ENCODE results near the gene MIGA1.

Gene MIGA1

DNA sequence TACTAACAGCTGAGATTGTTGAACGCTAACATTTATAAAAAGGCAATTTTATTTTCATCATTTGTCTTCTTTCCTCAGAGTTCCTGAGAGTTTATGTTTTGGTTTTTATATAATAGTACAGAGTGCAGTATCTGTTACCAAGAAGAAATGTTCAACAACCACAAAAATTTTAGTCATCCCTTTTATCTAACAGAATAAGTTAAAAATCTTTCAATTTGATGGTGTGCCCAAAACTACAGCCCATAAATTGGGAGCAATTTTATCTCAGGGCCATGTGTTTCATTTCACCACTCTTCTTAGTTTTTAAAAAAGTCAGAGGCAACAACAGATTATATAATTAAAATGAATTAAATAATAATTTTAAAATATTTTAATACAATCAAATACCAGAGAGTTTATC is 146.1 kb downstream of the MIGA1 start:
- DNase-seq (ENCODE audit: low spot score), result no peak

DNA sequence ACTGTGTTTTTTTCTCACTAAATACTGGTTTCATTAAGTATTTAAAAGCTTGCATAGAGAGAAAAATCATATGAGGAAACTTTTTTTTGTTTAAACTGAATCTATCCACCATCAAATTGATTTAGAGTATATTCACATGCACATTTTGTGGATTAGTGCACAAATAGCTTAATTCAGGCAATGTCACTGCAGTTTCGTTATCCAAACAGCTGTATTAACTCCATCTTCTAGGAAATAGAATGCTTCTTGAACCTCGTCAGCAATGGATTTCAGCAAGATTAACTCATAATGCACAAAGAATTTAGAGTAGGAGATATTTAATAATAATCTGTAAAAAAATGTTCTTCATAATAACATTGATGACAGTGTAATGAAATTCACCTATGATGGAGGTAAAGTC is 146.5 kb downstream of the MIGA1 start:
- no peak for DNase-seq (ENCODE audit: low spot score)

DNA sequence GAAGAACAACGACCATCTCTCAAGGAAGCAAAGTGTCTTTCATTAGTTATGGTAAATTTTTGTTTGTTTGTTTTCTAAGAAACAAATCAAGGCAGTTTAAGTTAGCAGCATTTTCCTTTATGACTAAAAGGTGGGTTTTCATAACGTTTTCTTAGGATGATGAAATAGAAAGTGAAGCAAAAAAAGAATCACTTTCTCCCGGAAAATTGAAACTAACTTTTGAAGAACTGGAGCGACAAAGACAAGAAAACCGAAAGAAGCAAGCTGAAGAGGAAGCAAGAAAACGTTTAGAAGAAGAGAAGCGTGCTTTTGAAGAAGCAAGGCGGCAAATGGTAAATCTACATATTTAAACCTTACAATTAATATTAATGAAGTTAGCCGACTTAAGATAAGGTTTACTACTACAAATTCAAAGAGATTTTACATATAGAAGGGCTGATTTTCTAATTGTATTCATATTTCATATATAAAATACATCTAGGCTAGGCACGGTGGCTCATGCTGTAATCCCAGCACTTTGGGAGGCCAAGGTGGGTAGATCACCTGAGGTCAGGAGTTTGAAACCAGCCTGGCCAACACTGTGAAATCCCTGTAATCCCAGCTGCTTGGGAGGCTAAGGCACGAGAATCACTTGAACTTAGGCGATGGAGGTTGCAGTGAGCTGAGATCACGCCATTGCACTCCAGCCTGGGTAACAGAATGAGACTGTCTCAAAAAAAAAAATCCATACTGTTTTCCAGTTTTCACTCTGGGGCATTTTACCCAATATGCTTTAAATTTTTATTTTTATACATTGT is 147.3 kb downstream of the MIGA1 start:
- DNase-seq (ENCODE audit: low spot score), result no peak

DNA sequence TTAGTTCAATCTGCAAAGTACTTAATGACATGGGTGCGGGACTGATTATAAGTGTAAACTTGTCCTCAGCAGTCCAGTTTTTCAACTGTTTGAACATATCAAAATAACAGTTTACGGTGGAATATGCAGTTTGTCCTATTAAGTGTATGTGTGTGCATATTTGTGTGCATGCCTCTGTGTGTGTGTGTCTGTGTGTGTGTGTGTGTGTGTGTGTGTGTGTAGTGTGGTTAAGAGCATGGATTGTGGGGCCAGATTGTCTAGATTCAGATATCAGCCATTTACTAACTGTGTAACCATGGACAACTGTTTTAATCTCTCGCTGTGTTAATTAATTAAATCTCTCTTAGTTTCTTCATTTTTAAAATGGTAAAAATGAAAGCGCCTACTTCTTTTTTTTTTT is 148.0 kb downstream of the MIGA1 start:
- DNase-seq (ENCODE audit: low spot score), result no peak
